GM18858 (cell line): Measurements from ENCODE around the gene RASGRF2.

Source experiments
- ATAC-seq: cut with Tn5 transposase; IDR thresholded peaks from one replicate; pipeline ENCODE4 v1.9.1; 2021; ENCODE audit not compliant: unreplicated experiment

RASGRF2 gene, protein sequence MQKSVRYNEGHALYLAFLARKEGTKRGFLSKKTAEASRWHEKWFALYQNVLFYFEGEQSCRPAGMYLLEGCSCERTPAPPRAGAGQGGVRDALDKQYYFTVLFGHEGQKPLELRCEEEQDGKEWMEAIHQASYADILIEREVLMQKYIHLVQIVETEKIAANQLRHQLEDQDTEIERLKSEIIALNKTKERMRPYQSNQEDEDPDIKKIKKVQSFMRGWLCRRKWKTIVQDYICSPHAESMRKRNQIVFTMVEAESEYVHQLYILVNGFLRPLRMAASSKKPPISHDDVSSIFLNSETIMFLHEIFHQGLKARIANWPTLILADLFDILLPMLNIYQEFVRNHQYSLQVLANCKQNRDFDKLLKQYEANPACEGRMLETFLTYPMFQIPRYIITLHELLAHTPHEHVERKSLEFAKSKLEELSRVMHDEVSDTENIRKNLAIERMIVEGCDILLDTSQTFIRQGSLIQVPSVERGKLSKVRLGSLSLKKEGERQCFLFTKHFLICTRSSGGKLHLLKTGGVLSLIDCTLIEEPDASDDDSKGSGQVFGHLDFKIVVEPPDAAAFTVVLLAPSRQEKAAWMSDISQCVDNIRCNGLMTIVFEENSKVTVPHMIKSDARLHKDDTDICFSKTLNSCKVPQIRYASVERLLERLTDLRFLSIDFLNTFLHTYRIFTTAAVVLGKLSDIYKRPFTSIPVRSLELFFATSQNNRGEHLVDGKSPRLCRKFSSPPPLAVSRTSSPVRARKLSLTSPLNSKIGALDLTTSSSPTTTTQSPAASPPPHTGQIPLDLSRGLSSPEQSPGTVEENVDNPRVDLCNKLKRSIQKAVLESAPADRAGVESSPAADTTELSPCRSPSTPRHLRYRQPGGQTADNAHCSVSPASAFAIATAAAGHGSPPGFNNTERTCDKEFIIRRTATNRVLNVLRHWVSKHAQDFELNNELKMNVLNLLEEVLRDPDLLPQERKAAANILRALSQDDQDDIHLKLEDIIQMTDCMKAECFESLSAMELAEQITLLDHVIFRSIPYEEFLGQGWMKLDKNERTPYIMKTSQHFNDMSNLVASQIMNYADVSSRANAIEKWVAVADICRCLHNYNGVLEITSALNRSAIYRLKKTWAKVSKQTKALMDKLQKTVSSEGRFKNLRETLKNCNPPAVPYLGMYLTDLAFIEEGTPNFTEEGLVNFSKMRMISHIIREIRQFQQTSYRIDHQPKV (N-terminal part only)

DNA sequence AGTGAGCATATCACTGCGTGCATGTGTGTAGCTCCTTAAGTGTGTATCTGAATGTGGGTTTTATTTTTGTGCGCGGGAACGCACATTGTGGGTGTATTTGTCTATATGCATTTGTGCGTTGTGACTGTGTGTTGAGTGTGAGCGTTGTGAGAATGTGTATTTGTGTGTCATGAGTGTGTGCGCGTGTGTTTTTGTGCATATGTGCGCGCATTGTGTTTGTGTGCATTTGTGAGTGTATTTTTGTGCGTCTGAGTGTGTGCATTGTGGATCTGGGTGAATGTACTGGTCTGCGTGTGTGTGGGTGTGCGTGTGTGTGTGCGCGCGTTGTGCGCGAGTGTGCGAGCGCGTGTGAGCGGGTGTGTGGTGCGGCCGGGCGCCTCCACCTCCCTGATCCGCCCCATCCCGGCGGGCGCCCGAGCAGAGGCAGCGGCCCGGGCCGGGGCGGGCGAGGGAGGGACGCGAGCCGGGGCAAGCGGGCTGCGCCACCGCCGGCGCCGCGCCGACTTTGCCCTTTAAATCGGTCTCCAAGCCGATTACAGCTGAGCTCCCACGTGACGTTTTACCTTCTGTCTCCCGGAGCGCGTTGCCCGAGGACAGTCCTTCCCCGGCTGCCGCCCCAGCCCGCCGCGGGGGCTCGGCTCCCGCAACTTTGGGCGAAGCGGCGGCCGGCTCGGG is at the start of gene RASGRF2:
TSS of gene RASGRF2 (plus strand) at position 596 of the 675 bp plus-strand sequence. CDS start 376 bp downstream, outside the sequence.
- ATAC-seq: no peak

DNA sequence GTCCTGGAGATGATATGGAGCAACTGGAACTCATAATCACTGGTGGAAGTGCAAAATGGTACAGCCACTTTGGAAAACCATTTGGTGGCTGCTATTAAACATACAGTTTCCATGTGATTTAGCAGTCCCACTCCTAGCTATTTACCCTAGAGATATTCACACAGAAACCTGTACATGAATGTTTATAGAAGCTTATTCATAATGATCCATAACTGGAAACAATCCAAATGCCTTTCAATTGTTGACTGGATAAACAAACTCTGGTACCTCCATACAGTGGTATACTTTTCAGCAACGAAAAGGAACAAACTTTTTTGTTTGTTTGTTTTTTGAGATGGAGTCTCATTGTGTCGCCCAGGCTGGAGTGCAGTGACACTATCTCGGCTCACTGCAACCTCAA is 47.7 kb upstream of the RASGRF2 start:
- ATAC-seq: no peak

DNA sequence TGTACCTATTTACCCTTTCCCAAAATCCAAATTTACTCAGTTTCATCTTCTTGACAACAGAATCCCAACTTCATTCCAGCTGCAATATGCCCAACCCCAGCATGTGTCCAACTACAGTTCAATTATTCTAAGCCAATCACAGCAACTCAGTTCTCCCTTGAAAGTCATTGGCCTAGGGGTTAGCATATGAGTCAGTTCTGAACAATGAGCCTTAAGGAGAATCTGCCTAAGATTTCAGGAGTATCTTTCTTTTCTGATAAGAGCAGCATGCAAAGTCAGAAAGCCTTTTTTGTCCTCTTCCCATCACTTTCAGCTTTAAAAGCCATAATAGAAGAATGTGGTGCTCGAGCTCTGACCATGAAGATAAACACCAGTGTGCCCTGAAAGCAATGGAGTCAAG is 44.4 kb upstream of the RASGRF2 start:
- ATAC-seq: no peak

DNA sequence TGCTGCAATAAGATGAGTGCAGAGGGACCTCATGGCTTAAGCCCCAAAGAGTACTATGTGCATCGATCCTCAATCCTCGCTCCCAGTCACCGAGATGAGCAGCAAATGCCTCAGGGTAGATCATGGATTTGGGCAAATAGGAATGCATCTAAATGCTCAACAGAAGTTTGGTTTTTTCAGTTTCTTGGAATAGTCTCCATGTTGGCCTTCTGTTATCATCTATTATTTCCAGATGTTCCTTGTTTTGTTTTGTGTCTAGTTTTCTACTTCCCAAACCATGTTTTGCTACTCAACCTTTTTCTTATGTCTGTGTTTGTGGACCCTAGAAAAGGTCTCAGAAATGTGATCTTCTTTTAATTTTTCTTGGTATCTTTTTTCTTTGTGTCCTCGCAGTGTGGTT is 43.5 kb upstream of the RASGRF2 start:
- ATAC-seq: no peak

DNA sequence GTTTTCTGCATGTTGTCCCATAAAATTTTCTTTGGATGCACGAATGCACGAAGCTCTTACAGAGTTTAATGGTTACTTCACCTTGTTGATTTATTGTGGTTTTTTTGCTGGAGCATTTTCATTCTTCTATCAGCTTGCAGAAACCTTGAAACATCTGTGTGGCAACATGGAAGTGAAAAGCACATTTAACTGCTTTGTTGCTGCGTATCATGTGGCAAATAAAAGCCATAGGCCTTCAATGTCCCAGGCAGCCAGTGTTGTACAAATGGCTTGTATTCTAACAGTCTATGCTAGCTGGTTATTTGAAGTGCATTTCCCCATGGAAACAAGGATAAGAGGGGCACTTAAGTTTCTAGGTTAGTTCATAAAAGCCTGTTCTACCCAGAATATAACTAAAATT is 42.5 kb upstream of the RASGRF2 start:
- ATAC-seq: no peak

DNA sequence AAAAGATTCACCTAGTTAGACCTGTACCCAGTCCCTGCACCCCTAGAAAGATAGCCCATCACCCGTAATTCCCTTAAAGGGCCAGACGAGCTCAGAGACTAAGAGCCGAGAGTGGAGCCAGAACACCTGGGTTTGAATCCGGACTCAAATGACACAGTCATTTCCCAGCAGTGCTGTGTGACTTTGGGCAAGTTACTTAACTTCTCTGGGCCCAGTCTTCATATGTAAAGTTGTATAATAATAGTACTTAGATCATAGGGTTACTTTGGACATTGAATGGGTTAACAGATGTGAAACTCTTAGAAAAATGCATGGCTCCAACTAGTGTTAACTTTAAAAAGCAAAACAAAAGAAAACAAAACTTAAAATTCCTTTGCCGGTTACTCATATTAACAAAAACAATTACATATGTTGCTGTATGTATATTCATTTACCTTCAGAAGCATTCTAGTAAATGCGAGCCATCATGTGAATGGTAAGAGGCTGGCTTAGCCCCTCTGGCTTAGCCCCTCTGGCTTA is 40.4 kb upstream of the RASGRF2 start:
- no peak for ATAC-seq

DNA sequence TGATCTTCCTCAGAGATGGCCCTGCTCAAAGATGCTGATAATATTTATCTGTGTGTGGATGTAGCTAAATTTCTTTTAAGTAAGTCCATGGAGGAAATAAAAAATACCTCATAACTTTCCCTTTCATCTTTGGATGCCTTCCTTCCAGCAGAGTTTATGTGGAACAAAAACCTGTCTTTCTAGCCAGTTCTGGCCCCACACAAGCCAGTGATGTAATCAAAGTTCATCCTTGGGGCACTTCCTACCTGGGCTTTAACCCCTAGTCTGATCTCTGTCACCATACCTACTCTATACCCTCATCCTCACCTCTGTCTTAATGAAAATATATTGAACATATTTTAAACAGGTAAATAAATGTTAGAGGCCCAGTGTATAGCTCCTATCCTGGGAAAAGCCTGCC is 39.8 kb upstream of the RASGRF2 start:
- no peak for ATAC-seq

DNA sequence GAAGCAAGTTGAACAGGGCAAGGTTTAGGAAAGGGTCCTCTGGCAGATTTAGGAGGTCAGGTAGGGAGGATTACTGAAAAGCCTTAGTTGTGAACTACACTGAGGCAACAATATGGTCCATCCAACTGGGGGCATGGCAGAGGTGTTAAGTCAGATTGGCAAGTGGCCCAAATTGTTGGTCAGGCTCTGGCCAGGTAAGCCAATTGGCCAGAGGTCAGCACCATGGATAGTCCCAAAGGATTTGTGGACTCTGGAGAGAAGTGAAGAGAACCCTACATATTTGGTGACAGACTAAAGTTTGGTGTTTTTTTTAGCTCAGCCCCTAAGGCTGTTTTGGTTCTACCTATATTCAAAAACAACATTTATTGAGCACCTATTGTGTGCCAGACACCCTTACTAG is 39.1 kb upstream of the RASGRF2 start:
- no peak for ATAC-seq

DNA sequence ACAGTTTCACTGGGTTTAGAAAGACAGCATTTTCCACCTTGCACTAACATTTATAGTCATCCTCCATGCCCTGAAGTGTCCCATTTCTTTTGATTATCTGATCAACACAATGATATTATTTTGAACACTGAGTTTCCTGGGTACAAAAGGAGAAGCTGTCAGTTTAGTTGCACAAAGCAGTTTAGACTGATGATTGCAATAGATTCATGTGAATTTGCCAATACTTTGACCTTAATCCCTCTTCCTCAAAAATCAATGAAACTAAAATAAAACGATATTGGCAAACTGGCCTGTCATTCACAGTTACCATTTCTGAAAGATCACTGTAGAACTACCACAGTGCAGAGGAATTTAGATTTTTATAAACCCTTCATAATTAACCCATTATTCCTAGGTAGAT is 34.2 kb upstream of the RASGRF2 start:
- ATAC-seq: no peak

DNA sequence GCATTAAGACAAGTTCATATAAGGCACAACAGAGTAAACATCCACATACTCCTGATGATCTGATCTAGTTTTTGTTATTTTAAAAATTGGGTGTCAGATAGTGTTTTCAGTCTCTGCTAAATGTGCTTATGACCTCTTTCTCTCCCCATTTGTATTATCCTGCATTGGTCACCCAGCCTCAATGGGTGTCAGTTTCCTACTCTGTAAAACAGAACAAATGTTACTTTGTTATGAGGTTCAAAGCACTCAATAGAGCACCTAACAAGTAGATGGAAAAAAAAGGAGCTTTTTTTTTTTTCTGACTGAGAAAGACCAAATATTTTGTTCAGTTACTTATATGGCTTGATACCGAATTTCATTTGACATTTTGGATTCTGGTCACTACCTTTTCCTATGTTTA is 33.6 kb upstream of the RASGRF2 start:
- no peak for ATAC-seq

DNA sequence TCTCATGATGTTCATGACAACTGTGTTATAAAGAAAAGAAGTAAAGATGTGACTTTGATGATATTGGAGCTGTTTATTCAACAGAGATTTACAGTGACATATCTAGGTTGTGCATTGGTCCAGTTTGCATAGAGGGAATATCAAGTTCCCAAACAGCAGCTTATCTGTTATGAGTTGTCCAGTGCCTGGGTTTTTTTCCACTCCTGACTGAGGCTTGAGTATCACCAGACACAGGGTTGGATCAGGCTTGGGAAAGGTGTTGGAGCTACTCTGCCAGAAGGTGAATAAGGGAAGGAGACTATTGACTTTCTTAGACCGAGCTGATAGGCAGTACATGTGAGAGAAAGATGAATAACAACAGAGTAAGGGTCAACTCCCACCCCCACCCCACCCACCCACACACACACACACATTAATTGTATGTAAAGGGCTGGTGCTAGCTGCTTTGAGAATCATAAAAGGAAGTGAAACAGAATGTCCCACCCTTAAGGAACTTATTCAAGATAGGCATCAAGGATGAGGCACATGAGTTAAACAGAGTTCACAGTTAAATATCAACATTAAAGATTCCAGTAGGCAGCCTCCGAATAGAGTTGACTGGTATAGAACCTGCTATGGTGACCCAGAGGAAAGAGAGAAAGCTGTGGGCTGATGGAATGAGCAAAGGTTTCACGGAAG is 33.0 kb upstream of the RASGRF2 start:
- no peak for ATAC-seq

DNA sequence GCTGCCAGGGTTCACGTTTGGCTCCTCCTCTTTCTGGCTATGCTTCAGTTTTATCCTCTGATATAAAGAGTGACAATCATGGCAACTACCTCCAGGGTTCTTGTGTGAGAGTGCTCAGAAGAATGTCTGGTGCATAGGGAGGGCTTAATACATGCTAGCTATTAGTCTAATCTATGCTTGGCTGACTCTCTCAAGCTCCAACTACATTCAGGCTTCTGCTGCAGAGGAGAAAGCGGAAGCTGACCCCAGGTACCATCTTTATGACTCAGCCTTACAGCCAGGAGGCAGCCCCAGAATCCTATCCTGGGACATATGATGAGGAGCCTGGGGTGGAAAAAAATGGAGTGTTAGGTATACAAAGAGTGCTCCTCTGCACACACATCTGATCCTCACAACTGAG is 32.1 kb upstream of the RASGRF2 start:
- no peak for ATAC-seq

DNA sequence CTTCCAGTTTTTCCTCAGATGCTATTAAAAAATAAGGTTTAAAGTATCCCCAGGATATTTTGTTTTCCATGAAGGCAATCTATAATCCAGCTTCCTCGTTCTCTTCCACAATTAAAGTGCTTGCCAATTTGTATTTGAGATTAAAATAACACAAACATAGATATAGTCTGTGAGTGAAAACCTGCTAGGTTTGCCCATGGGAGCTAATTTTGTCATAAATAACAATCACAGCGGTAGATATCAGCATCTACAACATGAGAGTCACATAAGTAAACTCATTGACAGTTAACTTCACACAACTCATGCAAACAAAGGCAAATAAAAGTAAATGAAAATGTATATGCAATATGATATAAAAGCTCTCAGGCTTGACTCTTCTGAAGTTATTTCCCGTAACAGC is 29.2 kb upstream of the RASGRF2 start:
- ATAC-seq: no peak

DNA sequence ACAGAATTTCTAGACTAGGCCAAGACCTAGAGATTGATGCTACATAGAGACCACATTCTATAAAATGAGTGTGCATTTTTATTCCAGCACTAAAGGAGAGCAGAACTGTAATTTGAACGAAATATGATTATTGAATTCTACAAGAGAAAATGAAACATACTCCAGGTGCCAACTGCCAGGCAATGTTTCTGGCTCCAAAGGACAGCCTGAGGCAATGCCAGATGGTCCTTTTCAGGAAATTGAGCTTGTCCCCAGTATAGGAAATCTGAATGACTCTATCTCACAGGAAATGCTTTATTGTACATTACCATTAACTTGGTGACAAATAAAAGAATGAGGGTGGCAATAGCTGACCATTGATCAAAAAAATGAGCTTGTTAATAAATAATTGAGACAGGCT is 28.8 kb upstream of the RASGRF2 start:
- no peak for ATAC-seq

DNA sequence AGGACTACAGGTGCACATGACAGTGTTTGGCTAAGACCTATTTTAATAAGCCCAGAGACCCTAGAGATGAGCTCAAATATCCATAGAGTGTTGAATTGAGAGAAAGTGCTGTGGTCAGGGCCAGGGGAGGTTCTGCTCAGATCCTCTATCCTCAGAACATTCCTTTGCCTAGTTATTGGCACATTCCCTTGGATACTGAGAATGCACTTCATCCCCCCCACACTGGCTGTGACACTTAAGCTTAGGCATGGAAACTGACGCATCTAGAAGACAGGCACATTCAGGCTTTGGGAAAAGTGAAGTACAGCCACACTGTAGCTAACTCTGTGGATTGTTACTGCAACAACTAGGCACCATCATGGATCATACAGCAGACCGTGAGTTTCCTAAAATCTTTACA is 27.1 kb upstream of the RASGRF2 start:
- ATAC-seq: no peak

DNA sequence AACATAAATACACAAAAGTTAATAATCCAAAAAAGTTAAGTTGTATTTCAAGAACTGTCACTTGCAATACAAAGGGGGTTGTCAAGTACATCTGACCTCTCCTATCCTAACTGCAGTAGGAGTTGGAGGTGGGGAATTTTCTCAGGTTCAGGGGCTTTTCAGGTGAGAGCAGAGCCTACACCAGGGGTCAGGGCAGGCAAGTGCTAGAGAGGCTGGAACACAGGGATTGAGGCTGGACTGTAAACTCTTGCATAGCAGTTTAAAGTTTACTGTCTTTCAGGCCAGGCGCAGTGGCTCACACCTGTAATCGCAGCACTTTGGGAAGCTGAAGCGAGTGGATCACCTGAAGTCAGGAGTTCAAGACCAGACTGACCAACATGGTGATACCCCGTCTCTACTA is 25.4 kb upstream of the RASGRF2 start:
- ATAC-seq: no peak

DNA sequence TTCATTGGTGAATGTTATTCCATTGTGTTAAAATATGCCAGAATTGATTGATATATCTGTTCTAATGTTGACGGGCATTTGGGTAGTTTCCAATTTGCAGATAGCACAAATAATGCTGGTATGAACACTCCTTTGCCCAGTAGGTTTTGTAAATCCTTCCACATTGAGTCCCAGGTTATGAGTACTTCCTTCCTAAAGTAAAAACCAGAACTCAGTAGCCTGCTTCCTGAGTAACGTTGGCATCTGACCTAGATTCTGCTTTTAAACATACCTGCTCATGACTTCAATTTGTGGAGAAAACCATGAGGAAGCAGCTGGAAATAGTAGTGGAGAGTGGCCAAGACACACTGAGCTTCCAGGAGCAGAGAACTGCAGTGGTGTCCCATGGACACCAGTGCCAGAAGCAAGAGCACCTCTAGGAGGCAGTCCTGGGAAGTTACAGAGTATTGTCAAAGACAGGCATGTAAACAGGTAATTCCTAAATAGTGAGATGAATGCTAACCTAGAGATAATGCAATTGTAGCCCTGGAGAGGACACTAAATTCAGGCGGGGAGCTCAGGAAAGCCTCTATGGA is 24.3 kb upstream of the RASGRF2 start:
- no peak for ATAC-seq

DNA sequence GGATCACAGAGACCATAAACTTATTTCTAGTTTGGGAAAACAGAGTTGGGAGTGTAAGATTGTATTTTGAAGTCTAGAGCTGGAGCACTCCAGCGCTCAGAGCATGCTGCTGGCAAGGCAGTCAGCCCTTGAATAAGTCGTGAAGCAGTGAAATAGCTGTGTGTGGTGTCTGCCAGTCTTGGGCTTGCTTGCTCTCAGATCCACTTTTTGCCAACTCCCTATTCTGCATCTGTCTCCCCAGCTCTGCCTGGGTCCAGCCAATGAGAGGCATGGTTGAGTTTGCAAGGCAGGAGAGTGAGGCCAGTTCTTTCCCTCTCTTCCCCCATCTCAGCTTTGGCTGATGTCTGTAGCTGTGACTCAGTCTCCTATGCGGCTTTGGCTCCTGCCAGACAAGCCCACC is 23.3 kb upstream of the RASGRF2 start:
- ATAC-seq: no peak

DNA sequence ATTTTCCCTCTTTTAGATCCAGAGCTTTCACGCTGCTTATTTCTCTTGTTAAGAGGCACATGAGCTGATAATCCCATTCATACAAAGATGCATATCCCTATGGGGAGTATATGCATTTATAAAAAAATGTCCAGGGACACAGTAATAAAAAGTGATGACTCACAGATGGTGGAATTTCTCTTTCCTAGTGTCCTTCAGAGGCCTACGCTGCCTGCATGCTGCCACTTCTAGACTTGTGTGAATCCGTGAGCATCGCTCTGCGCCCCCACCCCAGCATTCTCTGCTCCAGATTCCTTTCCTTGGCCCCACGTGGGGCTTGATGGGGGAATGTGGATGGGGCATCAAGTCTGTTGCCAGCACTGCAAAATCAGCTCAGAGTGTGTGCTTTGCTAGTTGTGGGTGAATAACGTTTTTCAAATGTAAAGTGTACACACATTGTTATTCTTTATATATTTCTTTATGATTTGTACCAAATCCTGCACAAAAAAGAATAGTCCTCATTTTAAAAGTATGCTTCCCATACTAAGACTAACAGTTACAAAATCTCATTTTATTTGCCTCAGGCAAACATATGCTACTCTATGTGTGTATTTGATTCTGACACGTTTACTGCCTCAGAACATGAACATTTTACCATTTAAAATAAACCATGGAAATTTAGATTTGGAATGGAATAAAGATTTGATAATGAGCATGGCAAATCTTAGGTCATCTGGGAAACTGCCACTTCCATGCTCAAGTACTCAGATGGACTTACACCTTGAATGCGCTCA is 22.4 kb upstream of the RASGRF2 start:
- ATAC-seq: no peak
